Right cardiac atrium (tissue), 5 donors: ENCODE results near the gene FGF14. TPM values are rescaled to one million over a fixed set of nuclear protein-coding genes. Genes with fewer than 3 reads are reported as not detected.

Source experiments
- ATAC-seq, 2 donors: fragments of 200-7000 bp; cut with Tn5 transposase; one replicate each; pipeline versions ENCODE4 v1.8.0 to v1.9.1; 2020; ENCODE audit warnings: moderate library complexity in 2 of 2, mild to moderate bottlenecking in 1 of 2
- DNase-seq, 3 donors: peaks; one replicate each; pipeline ENCODE4 v3.0.0-alpha.2; 2020
- H3K27ac ChIP-seq: one replicate; pipeline ENCODE4 v1.5.1; 2013; ENCODE audit warnings: mild to moderate bottlenecking, low read length, control low read depth, moderate library complexity
- H3K27me3 ChIP-seq: one replicate; pipeline ENCODE4 v1.6.1; 2013; ENCODE audit not compliant: control insufficient read depth, insufficient read depth
- H3K4me1 ChIP-seq: one replicate; pipeline ENCODE4 v1.6.1; 2013; ENCODE audit warnings: low read length; ENCODE audit not compliant: control insufficient read depth, insufficient read depth
- H3K4me3 ChIP-seq: one replicate; pipeline ENCODE4 v1.5.1; 2013; ENCODE audit warnings: low read length, control low read depth
- H3K9me3 ChIP-seq: one replicate; pipeline ENCODE4 v1.6.1; 2013; ENCODE audit warnings: low read length; ENCODE audit not compliant: control insufficient read depth
- WGBS: extraction: QIAGEN DNeasy Blood & Tissue Kit; methylation state at CpG from one replicate; pipeline ENCODE4 v1.1.7; 2013; 5-methylcytosine and 5-hydroxymethylcytosine counted together
- intact Hi-C, 4 donors: fragments of 100-400 bp; cut with DNase I; formaldehyde crosslinking; loops; one replicate each; pipeline versions ENCODE4 v1.11.0 to v1.14.0; 2022 to 2023
- polyA plus RNA-seq: library from polyadenylated mRNA; stranded (reverse); fragments of 200-250 nt; gene quantifications from one replicate; pipeline ENCODE4 v1.2.3, GENCODE V29; 2013
- total RNA-seq, 4 donors: library from RNA; stranded (reverse); fragmentation: NEBNext Ultra II Directional; extraction: Animal tissue kit (Norgen Biotek cat#: 25700); gene quantifications; one replicate each; pipeline ENCODE4 v1.2.1, GENCODE V29; 2021
- donor health status: healthy with polysubstance abuse.
- donor health status: DM: no; HTN: yes; CAD: no.
- donor health status: DM: no; HTN: no; CAD: no.
- donor health status: DM: no; HTN: yes; CAD: no; lungs with severe emphysema.
- donor health status: DM: yes; HTN: yes; CAD: no.

FGF14 gene
- total and polyA plus RNA-seq, 5 donors, result 0.54 to 4.9 (median 3.0) TPM

DNA sequence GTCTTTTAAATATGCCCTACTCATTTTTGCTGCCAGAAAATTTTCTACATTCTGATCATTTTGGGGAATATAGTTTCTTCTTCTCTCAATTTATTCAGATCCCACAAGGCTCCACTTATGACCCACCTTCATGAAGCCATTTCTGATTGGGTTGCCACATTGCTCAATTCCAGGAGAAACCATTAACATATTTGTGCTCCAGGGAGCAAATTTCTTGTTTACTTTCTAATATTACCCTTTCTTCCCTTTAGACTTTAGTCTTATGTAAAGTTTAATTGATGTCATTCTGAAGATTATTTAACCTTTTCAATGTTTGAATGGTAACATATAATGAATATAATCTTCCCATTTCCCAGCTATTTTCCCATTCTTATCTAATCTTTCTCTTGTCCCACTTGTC lies 617.5 kb downstream of the FGF14 start:
- Histone ChIP-seq H3K4me1 (no peaks in the 10 kb centered on the region), H3K27me3 (no peaks in the 10 kb centered on the region), H3K27ac (no peak overlapping the region), H3K4me3 (no peak overlapping the region), H3K9me3 (no peaks in the 10 kb centered on the region)
- ATAC-seq (no peak), DNase-seq (no peak)
- intact Hi-C loops, result loop anchor here in 1 of 4 donors (10.0 kb wide), 1 partner anchor 130 kb away; no protein-coding TSS in a partner anchor

DNA sequence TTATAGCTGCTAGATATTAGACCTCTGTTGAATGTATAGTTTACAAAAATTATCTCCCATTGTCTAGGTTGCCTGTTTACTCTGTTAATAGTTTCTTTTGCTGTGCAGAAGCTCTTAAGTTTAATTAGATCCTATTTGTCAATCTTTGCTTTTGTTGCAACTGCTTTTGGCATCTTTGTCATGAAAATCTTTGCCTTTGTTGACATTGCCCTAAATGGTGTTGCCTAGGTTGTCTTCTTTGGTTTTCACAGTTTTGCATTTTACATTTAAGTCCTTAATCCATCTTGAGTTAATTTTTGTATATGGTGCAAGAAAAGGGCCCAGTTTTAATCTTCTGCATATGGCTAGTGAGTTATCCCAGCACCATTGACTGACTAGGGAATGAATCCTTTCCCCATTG lies 618.3 kb downstream of the FGF14 start:
- Histone ChIP-seq H3K9me3 (no peaks in the 10 kb centered on the region), H3K27ac (no peak overlapping the region), H3K4me3 (no peak overlapping the region), H3K4me1 (no peaks in the 10 kb centered on the region), H3K27me3 (no peaks in the 10 kb centered on the region)
- no peak for DNase-seq
- no peak for ATAC-seq
- intact Hi-C loops, result loop anchor here in 1 of 4 donors (10.0 kb wide), 1 partner anchor 131 kb away; no protein-coding TSS in a partner anchor

DNA sequence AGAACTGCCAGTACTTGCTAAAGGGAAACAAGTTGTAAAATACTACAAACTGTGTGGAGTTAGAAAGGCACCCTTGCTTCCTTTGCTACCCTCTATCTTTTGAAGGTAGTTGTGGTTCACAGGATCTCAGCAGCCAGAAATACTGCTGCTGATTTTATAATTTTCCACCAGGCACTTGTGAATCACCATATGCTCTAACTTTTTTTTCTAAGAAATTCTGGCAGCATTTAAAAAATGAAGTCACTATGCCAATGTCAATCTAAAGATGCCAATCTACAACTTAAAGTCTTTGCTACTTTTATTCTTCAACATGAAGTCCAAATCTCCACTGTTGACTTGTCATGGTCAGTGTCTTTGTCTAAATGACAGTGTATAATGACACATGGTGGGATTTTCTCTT lies 621.6 kb downstream of the FGF14 start:
- no peaks in the 10 kb centered on the region for H3K27me3 ChIP-seq
- no peak for ATAC-seq
- no peak for DNase-seq
- H3K4me1 ChIP-seq, result no peaks in the 10 kb centered on the region
- no peaks in the 10 kb centered on the region for H3K9me3 ChIP-seq
- H3K4me3 ChIP-seq, result no peak overlapping the region
- H3K27ac ChIP-seq, result no peak overlapping the region
- intact Hi-C loops, result loop anchor here in 1 of 4 donors (10.0 kb wide), 1 partner anchor 135 kb away; no protein-coding TSS in a partner anchor

DNA sequence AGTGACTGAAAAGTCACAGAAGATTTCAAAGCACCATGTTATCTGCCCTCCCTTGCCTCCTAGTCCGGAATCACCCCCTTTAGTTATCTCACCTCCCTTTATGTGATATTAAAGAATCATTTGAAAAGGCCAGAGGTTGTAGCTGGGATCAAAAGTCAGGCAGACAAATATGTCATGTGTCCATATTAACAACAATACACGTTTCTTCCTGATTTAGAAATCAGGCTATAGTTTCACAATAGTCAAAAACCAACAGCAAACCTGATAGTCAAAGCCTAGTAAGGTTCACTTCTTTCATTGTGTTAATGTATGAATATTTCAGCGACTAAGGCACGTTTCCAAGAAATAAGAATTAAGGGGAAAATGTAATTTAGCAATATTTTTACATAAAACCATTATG lies 622.7 kb downstream of the FGF14 start:
- DNase-seq, result no peak
- intact Hi-C loops, result no loop called here

DNA sequence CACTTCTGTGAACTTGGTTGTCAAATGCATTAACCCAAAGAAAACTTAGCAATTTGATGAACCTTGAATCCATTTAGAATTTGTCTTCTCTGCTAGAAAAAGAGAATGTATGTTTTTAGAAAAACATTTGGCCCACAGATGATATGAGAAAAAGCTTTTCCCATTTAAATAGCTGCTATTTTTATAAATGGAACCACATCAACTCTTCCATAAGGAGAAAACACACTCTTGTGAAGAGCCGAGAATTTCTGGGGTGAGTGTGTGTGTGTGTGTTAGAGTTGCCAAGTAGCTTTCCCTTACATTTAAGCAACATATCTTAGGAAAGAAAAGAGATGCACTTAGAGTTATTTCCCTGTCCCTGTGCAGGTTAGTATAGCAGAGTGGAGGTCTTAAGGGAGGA lies 626.6 kb downstream of the FGF14 start:
- H3K27ac ChIP-seq, result no peak overlapping the region
- no peaks in the 10 kb centered on the region for H3K4me1 ChIP-seq
- H3K4me3 ChIP-seq, result no peak overlapping the region
- ATAC-seq, result no peak
- DNase-seq, result no peak
- intact Hi-C loops, result no loop called here
- 71% methylated on average over 1 of the region's 1 CpG for WGBS
- H3K9me3 ChIP-seq, result no peaks in the 10 kb centered on the region
- no peaks in the 10 kb centered on the region for H3K27me3 ChIP-seq

More for the DNA sequence above, 622.7 kb downstream of the FGF14 start:
- 54% methylated on average over 4 of the region's 4 CpGs for WGBS
- Histone ChIP-seq H3K4me1 (no peaks in the 10 kb centered on the region), H3K9me3 (no peaks in the 10 kb centered on the region), H3K27ac (no peak overlapping the region), H3K27me3 (no peaks in the 10 kb centered on the region), H3K4me3 (no peak overlapping the region)
- no peak for ATAC-seq

DNA sequence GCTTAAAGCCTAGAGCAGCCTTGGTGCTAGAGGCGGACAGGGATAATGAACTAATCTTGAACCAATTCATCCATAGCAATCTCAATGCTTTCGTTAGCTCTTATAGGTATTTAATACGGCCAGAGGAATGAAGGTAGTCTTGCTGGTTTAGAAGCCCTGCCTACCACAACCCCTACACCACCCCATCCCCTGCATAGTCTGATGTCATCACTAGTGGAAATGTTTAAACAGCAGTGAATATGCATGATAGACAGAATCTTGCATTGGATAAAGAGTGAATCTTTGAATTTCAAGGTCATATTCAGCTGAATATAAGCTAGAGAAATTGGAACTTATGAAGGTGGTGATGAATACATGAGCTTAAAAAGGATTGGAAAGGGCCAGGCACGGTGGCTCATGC lies 627.5 kb downstream of the FGF14 start:
- H3K27ac ChIP-seq, result no peak overlapping the region
- DNase-seq (no peak), ATAC-seq (no peak)
- no peaks in the 10 kb centered on the region for H3K9me3 ChIP-seq
- intact Hi-C loops, result no loop called here
- H3K4me3 ChIP-seq, result no peak overlapping the region
- no peaks in the 10 kb centered on the region for H3K4me1 ChIP-seq
- 82% methylated on average over 4 of the region's 4 CpGs for WGBS
- no peaks in the 10 kb centered on the region for H3K27me3 ChIP-seq

DNA sequence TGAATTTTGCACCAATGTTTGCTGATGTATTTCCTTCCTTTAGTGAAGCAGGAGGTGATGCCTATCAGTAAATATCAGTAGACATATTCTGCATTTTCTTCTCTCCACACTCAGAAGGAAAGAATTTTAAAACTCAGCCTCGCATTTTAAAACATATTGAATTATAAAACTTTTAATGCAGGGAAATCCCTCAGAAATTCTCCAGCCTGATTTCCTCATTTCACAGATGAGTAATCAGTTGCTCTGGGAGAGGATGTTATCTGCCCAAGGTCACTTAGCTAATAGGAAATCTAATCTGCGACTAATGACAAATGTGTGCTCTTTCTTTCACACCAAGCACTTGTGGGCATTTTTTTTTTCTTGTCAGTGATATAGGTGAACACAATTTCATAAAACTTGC lies 628.8 kb downstream of the FGF14 start:
- no peak for DNase-seq
- no peaks in the 10 kb centered on the region for H3K4me1 ChIP-seq
- H3K4me3 ChIP-seq, result no peak overlapping the region
- intact Hi-C loops, result no loop called here
- no peaks in the 10 kb centered on the region for H3K27me3 ChIP-seq
- WGBS, result 58% methylated on average over 2 of the region's 2 CpGs
- no peak overlapping the region for H3K27ac ChIP-seq
- no peak for ATAC-seq
- H3K9me3 ChIP-seq, result no peaks in the 10 kb centered on the region

DNA sequence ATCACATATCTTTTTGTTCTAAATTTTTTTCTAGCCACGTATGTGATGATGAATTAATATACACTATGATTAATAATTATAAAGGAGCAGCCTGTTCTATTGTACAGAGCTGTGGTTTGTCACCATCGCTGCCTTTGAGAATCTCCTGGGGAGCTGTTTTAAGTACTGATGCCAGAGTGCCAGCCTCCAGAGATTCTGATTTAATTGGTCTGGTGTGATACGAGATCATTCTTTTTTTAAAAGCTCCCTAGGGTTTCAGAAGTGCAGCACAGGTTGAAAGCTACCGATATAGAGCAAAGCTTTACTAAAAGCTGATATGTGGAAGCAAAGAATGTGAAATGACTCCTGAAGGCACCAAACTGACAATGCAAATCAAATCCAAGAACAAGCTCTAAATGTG lies 634.7 kb downstream of the FGF14 start:
- no peaks in the 10 kb centered on the region for H3K27me3 ChIP-seq
- no peak overlapping the region for H3K27ac ChIP-seq
- no peaks in the 10 kb centered on the region for H3K4me1 ChIP-seq
- ATAC-seq (no peak), DNase-seq (no peak)
- intact Hi-C loops, result no loop called here
- no peaks in the 10 kb centered on the region for H3K9me3 ChIP-seq
- H3K4me3 ChIP-seq, result no peak overlapping the region
- WGBS, result 76% methylated on average over 4 of the region's 4 CpGs

DNA sequence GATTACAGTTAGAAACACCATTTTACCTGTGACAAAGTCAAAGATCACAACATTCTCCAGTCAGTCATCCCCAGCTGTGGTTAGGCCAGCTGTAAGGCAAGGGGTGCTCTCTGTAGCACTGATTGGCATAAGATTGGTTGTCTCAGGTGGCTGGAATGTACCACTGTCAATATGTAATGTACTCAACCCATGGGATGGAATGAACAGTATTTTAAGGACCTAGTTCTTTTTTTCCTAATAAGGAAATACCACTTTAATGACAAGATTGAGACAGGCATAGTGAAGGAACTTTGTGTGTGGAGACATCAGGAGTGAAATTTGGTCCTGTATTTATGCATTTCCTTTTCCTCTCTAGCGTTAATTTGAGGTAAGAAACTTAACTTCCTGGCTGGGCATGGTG lies 638.7 kb downstream of the FGF14 start:
- 60% methylated on average over 1 of the region's 1 CpG for WGBS
- Histone ChIP-seq H3K4me3 (no peak overlapping the region), H3K27ac (no peak overlapping the region), H3K27me3 (no peaks in the 10 kb centered on the region), H3K9me3 (no peaks in the 10 kb centered on the region), H3K4me1 (no peaks in the 10 kb centered on the region)
- intact Hi-C loops, result no loop called here
- DNase-seq (no peak), ATAC-seq (no peak)

DNA sequence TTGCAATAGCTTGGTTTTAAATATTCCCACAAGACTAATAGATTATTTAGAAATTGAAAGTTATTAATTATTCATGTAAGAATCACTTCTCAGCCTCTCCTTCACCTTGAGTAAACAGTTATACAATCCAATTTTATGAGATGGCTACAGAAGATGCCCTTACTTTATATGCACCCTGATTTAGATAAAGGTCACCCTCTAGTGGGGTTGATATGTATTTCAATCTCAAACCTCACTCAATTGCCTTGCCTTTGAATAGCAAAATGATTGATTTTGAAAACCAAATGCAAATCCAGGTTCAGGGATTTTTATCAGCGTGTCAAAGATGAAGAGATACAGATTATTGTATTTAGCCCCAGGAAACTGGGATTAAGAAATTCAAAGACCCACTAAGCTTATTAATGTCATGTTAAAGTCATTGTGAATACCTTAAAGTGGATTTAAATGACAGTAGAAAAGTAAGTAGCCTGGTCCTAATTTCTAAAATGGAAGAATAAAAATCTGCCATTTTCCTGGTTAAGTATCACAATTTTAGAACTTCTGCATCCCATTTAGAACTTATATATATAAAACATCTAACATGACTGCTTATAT lies 644.3 kb downstream of the FGF14 start:
- H3K4me1 ChIP-seq, result no peaks in the 10 kb centered on the region
- intact Hi-C loops, result loop anchor here (2.0 to 10.0 kb wide), 5 partner anchors 233 to 613 kb away; no protein-coding TSS in a partner anchor
- DNase-seq (no peak), ATAC-seq (peak in 1 of 2 donors; percentile 75)
- no peaks in the 10 kb centered on the region for H3K27me3 ChIP-seq
- H3K4me3 ChIP-seq, result no peak overlapping the region
- WGBS, result 3% methylated on average over 1 of the region's 1 CpG
- no peaks in the 10 kb centered on the region for H3K9me3 ChIP-seq
- no peak overlapping the region for H3K27ac ChIP-seq

DNA sequence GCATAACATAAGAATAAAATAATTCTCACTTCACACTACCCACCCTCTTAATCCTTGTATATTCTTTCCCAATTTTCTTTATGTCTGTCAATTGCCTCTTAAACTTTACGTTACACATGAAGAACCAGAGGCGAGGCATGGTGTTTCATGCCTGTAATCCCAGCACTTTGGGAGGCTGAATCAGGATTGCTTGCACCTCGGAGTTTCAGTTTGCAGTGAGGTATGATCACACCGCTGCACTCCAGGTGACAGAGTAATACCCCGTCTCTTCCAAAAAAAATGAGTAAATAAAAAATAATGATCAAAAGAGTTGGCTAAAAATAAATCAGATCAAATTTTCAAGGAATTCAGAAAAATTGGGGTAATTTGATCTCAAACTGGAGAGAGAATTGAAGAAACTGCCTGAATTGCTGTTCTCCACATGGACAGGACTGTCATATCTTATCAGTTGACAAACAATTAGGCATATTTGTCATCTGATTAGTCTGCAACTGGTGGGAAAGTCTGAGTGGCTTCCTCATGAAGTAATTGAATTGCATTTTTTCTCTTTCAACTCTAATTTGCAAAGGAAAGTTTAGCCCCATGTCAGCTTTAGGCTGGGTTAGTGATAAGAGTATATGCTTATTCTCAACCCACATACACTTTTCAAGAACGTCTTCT lies 646.5 kb downstream of the FGF14 start:
- Histone ChIP-seq H3K27me3 (no peaks in the 10 kb centered on the region), H3K4me1 (no peaks in the 10 kb centered on the region), H3K27ac (no peak overlapping the region), H3K9me3 (no peaks in the 10 kb centered on the region), H3K4me3 (no peak overlapping the region)
- intact Hi-C loops, result loop anchor here in 3 of 4 donors (5.0 to 10.0 kb wide), 4 partner anchors 231 to 611 kb away; no protein-coding TSS in a partner anchor
- 72% methylated on average over 6 of the region's 6 CpGs for WGBS
- ATAC-seq (no peak), DNase-seq (no peak)
